Heart left ventricle (tissue), 16 donors: Measurements from ENCODE around the gene DAGLA. TPM values are rescaled to one million over a fixed set of nuclear protein-coding genes. Genes with fewer than 3 reads are reported as not detected.
A peak's percentile ranks its signal among the peaks of the same experiment; 100 is the strongest.
"Not testable (repeated sequence)": the region's sequence is repeated elsewhere in the genome, so short reads cannot be mapped to it uniquely, and the experiment has no call there.

Experiments
- ATAC-seq, 4 donors: fragments of 200-7000 bp; cut with Tn5 transposase; one replicate each; pipeline ENCODE4 v1.9.1; 2020 to 2022; ENCODE audit warnings: moderate library complexity in 4 of 4, mild to moderate bottlenecking in 3 of 4, moderate number of reproducible peaks in 1 of 4
- DNase-seq, 5 donors: peaks; one replicate each; pipeline ENCODE4 v3.0.0-alpha.2; 2020
- H3K27ac ChIP-seq, 12 donors: fragments of 200-600 bp; sonication (generic) in 4 of 12; one replicate each; pipeline versions ENCODE4 v1.5.0 to v1.8.0; 2016 to 2022; ENCODE audit warnings: mild to moderate bottlenecking in 2 of 12
- H3K27me3 ChIP-seq, 9 donors: fragments of 200-600 bp; sonication (generic) in 2 of 9; one replicate each; pipeline versions ENCODE4 v1.5.1 to v1.8.0; 2016 to 2022; ENCODE audit warnings: mild to moderate bottlenecking in 3 of 9
- H3K36me3 ChIP-seq, 9 donors: fragments of 200-600 bp; sonication (generic) in 2 of 9; one replicate each; pipeline versions ENCODE4 v1.5.0 to v1.8.0; 2018 to 2022; ENCODE audit warnings: mild to moderate bottlenecking in 2 of 9
- H3K4me1 ChIP-seq, 12 donors: fragments of 200-600 bp; sonication (generic) in 4 of 12; one replicate each; pipeline versions ENCODE4 v1.5.0 to v1.8.0; 2016 to 2022; ENCODE audit warnings: mild to moderate bottlenecking in 3 of 12
- H3K4me3 ChIP-seq, 12 donors: fragments of 200-600 bp; sonication (generic) in 4 of 12; one replicate each; pipeline versions ENCODE4 v1.5.0 to v1.8.0; 2017 to 2022; ENCODE audit warnings: mild to moderate bottlenecking in 9 of 12, moderate library complexity in 4 of 12
- H3K9me3 ChIP-seq, 12 donors: fragments of 200-600 bp; sonication (generic) in 4 of 12; one replicate each; pipeline versions ENCODE4 v1.5.0 to v1.8.0; 2016 to 2022; ENCODE audit warnings: mild to moderate bottlenecking in 1 of 12
- CTCF ChIP-seq, 12 donors: fragments of 200-600 bp; sonication (generic) in 4 of 12; IDR thresholded peaks; one replicate each; pipeline versions ENCODE4 v1.5.0 to v1.8.0; 2018 to 2022; ENCODE audit warnings: antibody characterized with exemption in 12 of 12, mild to moderate bottlenecking in 5 of 12
- POLR2A ChIP-seq, 2 donors: fragments of 450-650 bp; IDR thresholded peaks; one replicate each; pipeline ENCODE4 v1.6.1; 2017; ENCODE audit warnings: antibody characterized with exemption in 2 of 2, mild to moderate bottlenecking in 2 of 2, moderate library complexity in 2 of 2
- WGBS, 4 donors: extraction: QIAGEN DNeasy Blood & Tissue Kit in 2 of 4; methylation state at CpG; one replicate each; pipeline versions ENCODE4 v1.1.5 to v1.1.7; 2013 to 2018; 5-methylcytosine and 5-hydroxymethylcytosine counted together
- intact Hi-C, 10 donors: fragments of 100-400 bp; cut with DNase I; formaldehyde crosslinking; loops; one replicate each; pipeline versions ENCODE4 v1.11.1 to v1.14.2; 2022
- polyA plus RNA-seq, 2 donors: library from polyadenylated mRNA; stranded (reverse); fragments of 200-250 nt; gene quantifications; one replicate each; pipeline ENCODE4 v1.2.3, GENCODE V29; 2013
- total RNA-seq, 9 donors: library from RNA; depleted of rRNA in 2 of 9; stranded (reverse); fragments of >200 nt in 2 of 9; fragmentation: NEBNext Ultra II Directional in 3 of 9; extraction: Animal tissue kit (Norgen Biotek cat#: 25700) in 3 of 9; gene quantifications; one replicate each; pipeline versions ENCODE4 v1.1.0 to v1.2.4, GENCODE V29; 2016 to 2023
- donor health status: ischemic (EF 13 %, LVEDD 7.1; RV severe dilation, severe dysfunction).
- donor health status: healthy with polysubstance abuse.
- donor health status: DM: no; HTN: yes; CAD: no.
- donor health status: DM: no; HTN: no; CAD: no.
- donor health status: ischemic (EF 25% LVEDD 6.9; RV normal size, moderate dysfunction).
- donor health status: ischemic (EF 25% LVEDD 5.7; RV mildly dilated, moderate dysfunction).
- donor health status: healthy.
- donor health status: DM: yes; HTN: yes; CAD: no.
- donor health status: ischemic (EF 35%, LVEDD 5.7; RV mildly dilated, moderate dysfunction).
- donor health status: nonischemic (EF 11% LVEDD 7.7; RV severe dilation, severe dysfunction).
- donor health status: DM: yes; HTN: yes; CAD: no.
- donor health status: PGD.
- donor health status: ischemic (EF 29% LVEDD 5.4; RV normal size, mild dysfunction).
- donor health status: nonischemic (EF 23%, LVEDD 6.1; RV moderate dilation, normal function).

Gene DAGLA
- total and polyA plus RNA-seq, 11 donors: 2.2 to 5.6 (median 3.3) TPM

DNA sequence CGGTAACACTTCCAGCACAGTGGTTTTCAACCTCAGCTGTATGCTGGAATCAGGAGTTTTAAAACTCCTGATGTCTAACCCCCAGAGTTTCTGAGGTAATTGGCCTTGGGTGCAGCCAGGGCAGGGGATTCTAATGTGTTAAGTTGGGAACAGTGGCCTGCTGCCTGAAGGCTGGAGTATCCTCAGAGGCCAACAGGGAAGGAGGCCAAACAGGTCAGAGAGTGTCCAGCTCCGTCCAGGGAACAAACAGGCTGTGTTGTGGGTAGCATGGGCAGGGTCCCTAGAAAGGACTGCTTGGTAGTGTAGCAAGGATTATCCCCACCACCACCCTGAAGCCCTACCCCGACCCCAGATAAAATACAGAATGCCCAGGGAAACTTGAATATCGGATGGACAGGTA, 10.8 kb upstream of the DAGLA start:
- H3K27me3 ChIP-seq: no peaks in the 10 kb centered on the region
- no peaks in the 10 kb centered on the region for H3K36me3 ChIP-seq
- ATAC-seq (no peak), DNase-seq (no peak)
- TF ChIP-seq POLR2A (IDR thresholded peaks at IDR 0.05): no peak
- no peak for TF ChIP-seq CTCF (IDR thresholded peaks at IDR 0.05)
- intact Hi-C loops: no loop called here
- no peaks in the 10 kb centered on the region for H3K9me3 ChIP-seq
- peaks cover 0 to 4% (median 0%) of the 10 kb centered on the region in 12 donors for H3K4me1 ChIP-seq
- H3K27ac ChIP-seq: no peak overlapping the region
- no peak overlapping the region for H3K4me3 ChIP-seq
- WGBS, 4 donors: 73 to 86% (median 76%) methylated on average over 4 of the region's 4 CpGs

GRCh38 chr11:61670626-61671025, 9.6 kb upstream of the DAGLA start:
- WGBS, 4 donors: 91 to 100% (median 96%) methylated on average over 2 of the region's 2 CpGs
- ATAC-seq: no peak
- no peaks in the 10 kb centered on the region for H3K36me3 ChIP-seq
- no peak overlapping the region for H3K27ac ChIP-seq
- no peak overlapping the region for H3K4me3 ChIP-seq
- intact Hi-C loops: no loop called here
- DNase-seq: no peak
- H3K9me3 ChIP-seq: no peaks in the 10 kb centered on the region
- H3K27me3 ChIP-seq: peaks cover 0 to 8% (median 0%) of the 10 kb centered on the region in 9 donors
- peaks cover 0 to 4% (median 0%) of the 10 kb centered on the region in 12 donors for H3K4me1 ChIP-seq
- TF ChIP-seq POLR2A (IDR thresholded peaks at IDR 0.05) (no peak), CTCF (IDR thresholded peaks at IDR 0.05) (no peak)

- intact Hi-C loops: no loop called here
- H3K4me3 ChIP-seq: no peak overlapping the region
- H3K9me3 ChIP-seq: no peaks in the 10 kb centered on the region
- DNase-seq (no peak), ATAC-seq (peak in 2 of 4 donors; percentile 41 to 44)
- no peak overlapping the region for H3K27ac ChIP-seq
- no peaks in the 10 kb centered on the region for H3K36me3 ChIP-seq
- H3K27me3 ChIP-seq: peaks cover 0 to 9% (median 0%) of the 10 kb centered on the region in 9 donors
- TF ChIP-seq POLR2A (IDR thresholded peaks at IDR 0.05) (no peak), CTCF (IDR thresholded peaks at IDR 0.05) (peak in 4 of 12 donors; percentile 9 to 34 (median 26))
- H3K4me1 ChIP-seq: peaks cover 0 to 4% (median 0%) of the 10 kb centered on the region in 12 donors
- WGBS, 4 donors: 44 to 52% (median 46%) methylated on average over 5 of the region's 5 CpGs
These were observed 8.7 kb upstream of the DAGLA start for GRCh38 chr11:61671527-61671926.

- H3K36me3 ChIP-seq, DNase-seq, H3K4me1 ChIP-seq, H3K9me3 ChIP-seq, intact Hi-C loops, H3K27me3 ChIP-seq, ATAC-seq, H3K4me3 ChIP-seq, H3K27ac ChIP-seq: not testable (repeated sequence)
- WGBS, 4 donors: 73 to 80% (median 77%) methylated on average over 2 of the region's 2 CpGs
These were observed 6.2 kb upstream of the DAGLA start for GRCh38 chr11:61673946-61674467.

- WGBS, 4 donors: 68 to 89% (median 74%) methylated on average over 5 of the region's 5 CpGs
- no peaks in the 10 kb centered on the region for H3K9me3 ChIP-seq
- H3K36me3 ChIP-seq: no peaks in the 10 kb centered on the region
- TF ChIP-seq POLR2A (IDR thresholded peaks at IDR 0.05) (no peak), CTCF (IDR thresholded peaks at IDR 0.05) (no peak)
- intact Hi-C loops: no loop called here
- no peak for ATAC-seq
- no peak overlapping the region for H3K4me3 ChIP-seq
- no peak for DNase-seq
- H3K27ac ChIP-seq: no peak overlapping the region
- peaks cover 0 to 9% (median 0%) of the 10 kb centered on the region in 9 donors for H3K27me3 ChIP-seq
- H3K4me1 ChIP-seq: peaks cover 0 to 12% (median 7%) of the 10 kb centered on the region in 12 donors
These were observed 4.4 kb upstream of the DAGLA start for GRCh38 chr11:61675826-61676225.
